GM19193 (cell line): ENCODE measurements around the gene ZNRF3.

Source experiments
- POLR2A ChIP-seq: IDR thresholded peaks from 4 replicates; pipeline ENCODE4 v1.6.1; 2011; ENCODE audit not compliant: insufficient read depth, insufficient read length; ENCODE audit errors: extremely low read depth

Gene ZNRF3

DNA sequence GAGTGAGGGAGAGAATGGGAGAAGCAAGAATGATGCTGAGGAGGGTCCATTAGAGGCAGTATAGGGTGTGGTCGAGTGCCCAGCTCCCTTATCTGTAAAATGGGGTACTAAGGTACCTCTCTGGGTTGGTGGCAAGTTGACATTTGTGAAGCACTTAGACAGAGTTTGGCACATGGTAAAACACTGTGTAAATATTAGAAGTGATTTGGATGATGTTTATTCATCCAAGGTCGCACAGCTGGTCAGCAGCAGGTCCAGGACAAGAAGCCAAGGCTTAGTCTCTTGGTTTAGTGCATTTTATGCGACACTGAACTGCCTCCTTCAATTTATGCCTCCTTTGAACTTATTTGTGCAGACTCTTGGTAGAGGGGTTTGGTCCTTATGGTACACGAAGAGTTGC lies 208.9 kb downstream of the ZNRF3 start:
- no peak for TF ChIP-seq POLR2A

DNA sequence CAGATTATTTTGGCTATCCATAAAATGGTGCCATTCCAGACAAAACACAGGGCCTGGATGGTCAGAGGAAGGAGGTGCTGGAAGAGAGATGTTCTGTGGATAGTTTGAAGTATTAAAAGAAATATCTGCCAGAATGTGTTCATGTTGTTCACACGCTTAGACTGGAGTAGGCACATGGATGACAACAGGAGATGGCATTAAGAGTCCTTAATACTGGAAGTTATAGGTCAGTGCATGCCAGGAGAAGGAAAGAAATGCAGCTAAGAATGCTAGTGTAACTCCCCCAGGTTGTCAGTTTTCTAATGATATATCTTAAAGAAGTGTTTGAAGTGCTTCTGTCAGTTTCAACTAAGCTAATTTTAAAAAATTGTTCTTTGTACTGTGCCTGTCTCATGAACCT lies 209.7 kb downstream of the ZNRF3 start:
- no peak for TF ChIP-seq POLR2A

DNA sequence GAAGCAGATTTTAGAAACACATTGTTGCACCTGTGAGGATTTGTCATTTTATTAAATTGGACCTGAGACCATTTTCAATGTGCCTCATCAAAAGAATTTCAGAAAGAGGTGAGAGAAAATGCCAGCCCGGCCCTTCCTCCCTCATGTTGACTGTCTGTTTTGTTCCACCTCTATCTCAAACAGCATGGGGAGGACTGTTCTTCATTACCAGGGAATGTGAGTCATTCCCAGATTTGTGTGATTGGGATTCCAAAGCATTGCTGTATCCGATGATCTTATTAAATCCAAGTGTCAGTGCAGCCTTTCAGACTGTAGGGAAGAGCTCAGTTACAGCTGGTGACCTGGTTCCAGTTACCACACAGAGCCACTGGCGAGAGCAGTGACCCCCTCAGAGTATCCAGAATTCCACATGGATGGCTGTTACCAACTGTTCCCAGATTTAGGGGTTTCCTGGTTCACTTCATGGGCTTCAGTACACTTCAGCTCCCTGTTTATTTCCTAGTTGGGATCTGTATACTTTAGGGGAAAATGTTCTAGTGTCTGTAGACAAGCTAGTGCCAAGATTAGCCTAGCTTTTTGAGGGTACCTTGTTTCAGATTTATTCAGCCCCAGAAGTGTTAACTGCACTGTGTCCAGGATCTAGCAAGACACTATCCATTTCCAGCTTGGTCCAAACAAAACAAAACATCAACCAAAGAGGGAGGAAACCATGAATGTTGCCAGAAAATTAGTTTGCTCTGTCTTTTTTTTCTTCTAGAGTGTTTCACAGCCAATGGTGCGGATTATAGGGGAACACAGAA lies 210.3 kb downstream of the ZNRF3 start:
- TF ChIP-seq POLR2A, result no peak

GRCh38 chr22:29095459-29095858 lies 212.1 kb downstream of the ZNRF3 start:
- TF ChIP-seq POLR2A, result no peak

DNA sequence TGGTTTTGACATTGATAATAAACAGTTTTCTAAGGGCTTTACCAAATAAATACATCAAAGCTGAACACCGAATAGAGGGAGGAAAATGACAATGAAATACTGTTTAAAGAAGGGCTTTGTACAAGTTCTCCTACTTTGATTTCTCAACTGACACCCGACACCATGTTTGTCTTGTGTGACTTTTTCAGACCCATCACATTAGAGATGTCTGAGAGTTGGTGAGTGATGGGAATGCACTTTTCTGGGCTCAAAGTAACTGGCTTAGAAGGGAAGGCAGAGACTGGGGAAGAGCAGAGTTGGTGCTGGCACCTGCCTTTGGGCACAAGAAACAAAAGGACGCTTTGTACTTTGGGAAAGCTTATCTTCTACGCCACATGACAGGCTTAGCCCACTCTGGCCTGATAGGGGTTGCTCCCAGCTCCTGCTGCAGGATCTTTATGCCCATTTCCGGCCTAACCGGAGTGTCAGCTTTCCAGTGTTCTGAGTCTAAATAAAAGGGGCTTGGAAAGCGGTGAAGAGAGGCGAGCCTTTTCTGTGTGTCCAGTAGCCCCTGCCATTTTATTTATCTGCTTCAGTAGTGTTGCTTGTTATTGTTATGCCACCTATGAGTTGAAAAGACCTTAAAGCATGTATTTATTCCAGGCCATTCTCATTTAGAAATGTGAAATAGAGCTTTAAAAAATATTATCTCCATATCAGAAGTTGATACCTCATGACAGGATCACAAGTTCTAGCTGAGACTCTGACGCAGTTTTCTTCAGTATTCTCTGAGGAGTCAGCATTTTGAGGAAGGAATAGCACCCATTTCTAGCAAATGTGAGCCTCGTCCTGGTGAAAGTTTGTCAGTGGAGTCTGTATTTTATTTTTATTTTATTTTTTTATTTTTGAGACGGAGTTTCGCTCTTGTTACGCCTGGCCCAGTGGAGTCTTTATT lies 213.6 kb downstream of the ZNRF3 start:
- TF ChIP-seq POLR2A, result no peak

DNA sequence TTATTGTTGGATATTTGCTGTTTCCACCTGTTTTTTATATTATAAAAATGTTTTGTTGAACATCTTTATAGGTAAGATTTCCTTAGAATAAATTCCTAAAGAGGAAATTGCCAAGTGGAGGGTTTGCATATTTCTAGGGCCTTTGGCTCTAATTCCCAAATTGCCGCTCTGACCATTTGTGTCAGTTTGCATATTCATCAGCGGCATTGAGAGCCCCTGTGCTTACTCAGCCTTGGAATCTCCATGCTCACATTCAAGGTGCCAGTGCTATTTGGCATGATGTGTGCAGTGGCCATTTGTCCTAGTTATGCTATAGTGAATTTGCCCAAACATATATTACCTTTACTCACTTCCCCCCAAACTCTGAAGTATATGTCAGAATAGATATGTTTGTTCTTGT lies 214.9 kb downstream of the ZNRF3 start:
- TF ChIP-seq POLR2A, result no peak

DNA sequence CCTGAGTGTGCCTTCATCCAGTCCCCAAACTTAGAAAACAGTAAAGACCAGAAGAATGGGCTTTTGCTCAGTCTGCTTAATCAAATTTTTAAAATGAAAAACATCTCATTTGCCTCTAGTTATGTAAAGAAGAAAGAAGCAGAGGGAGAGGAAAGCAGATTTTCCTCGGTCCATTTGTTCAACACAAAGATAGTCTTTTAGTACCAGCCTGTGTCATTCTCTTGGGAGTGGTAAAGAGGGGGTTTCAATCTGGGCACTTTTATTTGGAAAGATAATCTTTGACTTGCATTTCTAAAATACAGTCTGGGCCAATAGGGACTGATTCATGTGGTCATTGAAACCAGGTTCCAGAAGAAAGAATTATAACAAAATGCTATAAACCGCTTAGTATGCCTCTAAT lies 218.9 kb downstream of the ZNRF3 start:
- no peak for TF ChIP-seq POLR2A

DNA sequence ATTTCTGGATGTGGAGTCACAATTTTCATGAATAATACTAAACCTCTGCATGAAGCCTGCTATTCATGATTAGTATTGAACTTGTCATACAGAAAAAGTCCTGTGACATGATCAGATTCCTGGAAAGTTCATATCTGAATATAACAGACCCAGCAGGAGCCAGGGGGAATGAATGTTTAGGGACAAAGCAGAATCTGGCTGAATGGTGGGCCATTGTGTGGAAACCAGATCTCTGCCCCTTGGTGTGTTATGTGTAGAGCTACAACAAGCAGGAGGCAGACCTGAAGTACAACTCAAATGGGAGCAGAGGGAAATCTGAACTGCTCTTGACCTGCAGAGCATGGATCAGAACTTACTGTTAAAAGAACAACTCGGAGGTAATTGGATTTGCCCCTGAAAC lies 219.7 kb downstream of the ZNRF3 start:
- no peak for TF ChIP-seq POLR2A

DNA sequence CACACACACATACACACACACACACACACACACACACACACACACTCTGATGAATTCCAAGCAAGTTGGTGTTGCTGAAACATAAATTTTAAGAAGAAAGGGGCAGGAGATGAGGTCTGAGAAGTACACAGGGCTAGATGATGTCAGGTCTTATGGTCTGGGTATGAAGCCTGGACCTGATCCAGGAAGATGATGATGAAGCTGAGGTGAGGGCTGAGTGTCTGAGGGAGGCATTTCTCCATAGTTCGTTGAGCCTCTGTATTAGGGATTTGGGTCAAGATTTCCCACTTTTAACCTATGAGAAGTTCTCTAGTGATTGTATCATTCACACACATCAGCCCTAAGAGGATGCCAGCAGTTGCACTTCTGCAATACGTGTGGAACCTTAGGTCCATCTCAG lies 222.1 kb downstream of the ZNRF3 start:
- no peak for TF ChIP-seq POLR2A

DNA sequence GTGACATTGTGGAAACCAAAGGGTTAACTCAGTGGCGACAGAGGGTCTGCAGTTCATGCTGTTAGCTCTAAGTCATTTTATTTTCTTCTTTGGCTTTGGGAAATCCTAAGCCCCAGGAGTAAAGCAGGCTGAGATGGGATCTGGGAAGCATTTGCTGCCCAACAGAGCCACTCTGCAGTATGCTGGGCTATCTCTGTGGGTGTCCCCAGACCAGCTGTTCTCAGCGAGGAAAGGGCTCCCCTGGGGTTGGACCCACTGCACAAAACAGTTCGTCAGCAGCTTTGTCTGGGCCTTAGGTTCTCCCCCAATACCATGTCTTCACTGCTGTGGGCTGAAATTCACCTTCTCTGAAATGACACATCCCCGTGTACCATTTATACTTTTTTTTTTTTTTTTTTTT lies 223.5 kb downstream of the ZNRF3 start:
- TF ChIP-seq POLR2A, result no peak
